Vagina (tissue), 2 donors: ENCODE results near the gene PARD6B. TPM values are rescaled to one million over a fixed set of nuclear protein-coding genes. Genes with fewer than 3 reads are reported as not detected.

Experiments
- DNase-seq, 2 donors: peaks; one replicate each; pipeline ENCODE4 v3.0.0-alpha.2; 2017; ENCODE audit errors: extremely low spot score in 2 of 2
- H3K27ac ChIP-seq: fragments of 200-600 bp; sonication (generic); one replicate; pipeline ENCODE4 v1.5.1; 2019
- H3K27me3 ChIP-seq: fragments of 200-600 bp; sonication (generic); one replicate; pipeline ENCODE4 v1.5.1; 2019
- H3K36me3 ChIP-seq, 2 donors: fragments of 200-600 bp; sonication (generic); one replicate each; pipeline ENCODE4 v1.5.1; 2017 to 2019
- H3K4me1 ChIP-seq: fragments of 200-600 bp; sonication (generic); one replicate; pipeline ENCODE4 v1.5.1; 2019
- H3K4me3 ChIP-seq, 2 donors: fragments of 200-600 bp; sonication (generic); 1 replicate in 1 of 2; 2 replicates in 1 of 2; pipeline ENCODE4 v1.5.1; 2016 to 2019
- H3K9me3 ChIP-seq: fragments of 200-600 bp; sonication (generic); one replicate; pipeline ENCODE4 v1.5.1; 2019
- POLR2A ChIP-seq, 2 donors: fragments of 450-650 bp; IDR thresholded peaks; one replicate each; pipeline ENCODE4 v1.6.1; 2017; ENCODE audit warnings: antibody characterized with exemption in 2 of 2, mild to moderate bottlenecking in 2 of 2, moderate library complexity in 2 of 2
- POLR2AphosphoS5 ChIP-seq, 2 donors: sonication (generic); formaldehyde crosslinking; IDR thresholded peaks; one replicate each; pipeline ENCODE4 v1.9.0; 2017; ENCODE audit warnings: antibody characterized with exemption in 2 of 2, mild to moderate bottlenecking in 2 of 2, low read depth in 1 of 2; ENCODE audit not compliant: insufficient read depth in 1 of 2
- intact Hi-C: fragments of 100-400 bp; cut with DNase I; formaldehyde crosslinking; loops from one replicate; pipeline ENCODE4 v1.15.1; 2023
- total RNA-seq: library from RNA; depleted of rRNA; stranded (reverse); fragments of >200 nt; gene quantifications from one replicate; pipeline ENCODE4 v1.2.3, GENCODE V29; 2016
- TF ChIP-seq, protein P1 (sequence below), 3 experiments: fragments of 450-650 bp in 2 of 3; fragments of 200-600 bp in 1 of 3; sonication (generic) in 1 of 3; IDR thresholded peaks; one replicate each; pipeline ENCODE4 v1.5.1; 2017 to 2019; ENCODE audit warnings: antibody characterized with exemption in 3 of 3, mild to moderate bottlenecking in 2 of 3, moderate library complexity in 2 of 3

Gene PARD6B
- total RNA-seq, 1 donor from 2014 or later: 4.7 TPM

DNA sequence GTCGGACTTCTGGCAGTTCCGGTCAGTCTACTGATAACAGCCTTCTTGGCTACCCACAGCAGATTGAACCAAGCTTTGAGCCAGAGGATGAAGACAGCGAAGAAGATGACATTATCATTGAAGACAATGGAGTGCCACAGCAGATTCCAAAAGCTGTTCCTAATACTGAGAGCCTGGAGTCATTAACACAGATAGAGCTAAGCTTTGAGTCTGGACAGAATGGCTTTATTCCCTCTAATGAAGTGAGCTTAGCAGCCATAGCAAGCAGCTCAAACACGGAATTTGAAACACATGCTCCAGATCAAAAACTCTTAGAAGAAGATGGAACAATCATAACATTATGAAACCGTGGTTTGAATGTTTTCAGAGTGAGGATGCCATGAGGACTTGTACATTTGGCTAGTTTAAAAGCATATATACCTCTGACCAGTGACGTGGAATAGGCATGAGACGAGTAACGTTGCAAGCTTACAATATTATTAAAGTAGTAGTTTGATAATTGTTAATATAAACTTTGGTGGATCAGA lies 18.8 kb downstream of the PARD6B start:
- H3K27ac ChIP-seq: no peak overlapping the region
- no peaks in the 10 kb centered on the region for H3K27me3 ChIP-seq
- H3K4me3 ChIP-seq: no peak overlapping the region
- H3K4me1 ChIP-seq: peaks cover 11% of the 10 kb centered on the region
- H3K9me3 ChIP-seq: no peaks in the 10 kb centered on the region
- TF ChIP-seq POLR2AphosphoS5 (IDR thresholded peaks at IDR 0.05; ENCODE audit: insufficient read depth in 1 of 2, low read depth in 1 of 2) (no peak), POLR2A (IDR thresholded peaks at IDR 0.05) (no peak)
- TF ChIP-seq, protein P1, sequence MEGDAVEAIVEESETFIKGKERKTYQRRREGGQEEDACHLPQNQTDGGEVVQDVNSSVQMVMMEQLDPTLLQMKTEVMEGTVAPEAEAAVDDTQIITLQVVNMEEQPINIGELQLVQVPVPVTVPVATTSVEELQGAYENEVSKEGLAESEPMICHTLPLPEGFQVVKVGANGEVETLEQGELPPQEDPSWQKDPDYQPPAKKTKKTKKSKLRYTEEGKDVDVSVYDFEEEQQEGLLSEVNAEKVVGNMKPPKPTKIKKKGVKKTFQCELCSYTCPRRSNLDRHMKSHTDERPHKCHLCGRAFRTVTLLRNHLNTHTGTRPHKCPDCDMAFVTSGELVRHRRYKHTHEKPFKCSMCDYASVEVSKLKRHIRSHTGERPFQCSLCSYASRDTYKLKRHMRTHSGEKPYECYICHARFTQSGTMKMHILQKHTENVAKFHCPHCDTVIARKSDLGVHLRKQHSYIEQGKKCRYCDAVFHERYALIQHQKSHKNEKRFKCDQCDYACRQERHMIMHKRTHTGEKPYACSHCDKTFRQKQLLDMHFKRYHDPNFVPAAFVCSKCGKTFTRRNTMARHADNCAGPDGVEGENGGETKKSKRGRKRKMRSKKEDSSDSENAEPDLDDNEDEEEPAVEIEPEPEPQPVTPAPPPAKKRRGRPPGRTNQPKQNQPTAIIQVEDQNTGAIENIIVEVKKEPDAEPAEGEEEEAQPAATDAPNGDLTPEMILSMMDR (IDR thresholded peaks at IDR 0.05): no peak
- DNase-seq: no peak
- H3K36me3 ChIP-seq: no peaks in the 10 kb centered on the region
- intact Hi-C loops: no loop called here

DNA sequence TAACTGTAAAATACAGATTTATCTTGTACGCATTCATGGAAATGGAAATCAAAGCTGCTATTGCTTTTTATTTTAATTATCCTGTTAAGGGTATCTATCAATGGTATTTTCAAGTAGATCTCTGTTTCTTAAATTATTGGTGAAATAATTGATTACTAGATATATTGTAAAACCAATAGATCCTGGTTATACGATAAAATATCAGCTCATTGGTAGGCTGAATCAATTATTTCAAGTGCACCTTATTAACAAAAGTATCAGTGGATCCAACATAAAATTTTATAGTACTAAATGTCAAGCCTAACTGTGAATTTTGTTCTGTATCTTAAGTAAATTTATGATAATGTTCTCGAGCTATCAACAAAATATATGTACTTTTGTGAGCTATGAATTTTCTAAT lies 21.8 kb downstream of the PARD6B start:
- TF ChIP-seq, protein P1 (IDR thresholded peaks at IDR 0.05): no peak
- TF ChIP-seq POLR2A (IDR thresholded peaks at IDR 0.05) (no peak), POLR2AphosphoS5 (IDR thresholded peaks at IDR 0.05; ENCODE audit: insufficient read depth in 1 of 2, low read depth in 1 of 2) (no peak)
- H3K27ac ChIP-seq: no peak overlapping the region
- H3K4me3 ChIP-seq: no peak overlapping the region
- H3K9me3 ChIP-seq: no peaks in the 10 kb centered on the region
- no peak for DNase-seq
- no peaks in the 10 kb centered on the region for H3K4me1 ChIP-seq
- intact Hi-C loops: no loop called here
- no peaks in the 10 kb centered on the region for H3K27me3 ChIP-seq
- no peaks in the 10 kb centered on the region for H3K36me3 ChIP-seq

DNA sequence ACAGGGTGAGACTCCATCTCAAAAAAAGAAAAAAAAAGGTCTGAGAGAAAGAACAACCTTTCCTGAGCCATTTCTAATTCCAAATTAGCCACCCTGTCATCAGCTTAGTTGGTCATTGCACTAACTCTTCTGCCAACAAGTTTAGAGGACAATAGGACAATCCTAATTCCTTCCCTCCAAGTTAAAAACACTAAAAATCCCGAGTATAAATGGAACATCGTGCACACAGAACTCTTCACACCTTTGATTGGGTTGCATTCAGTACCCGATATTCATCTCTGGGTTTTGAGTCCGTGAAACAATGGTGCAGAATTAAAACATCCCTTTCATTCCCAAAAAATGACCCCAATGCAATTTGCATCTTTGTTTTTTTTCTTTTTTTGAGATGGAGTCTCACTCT lies 23.0 kb downstream of the PARD6B start:
- intact Hi-C loops: no loop called here
- TF ChIP-seq POLR2AphosphoS5 (IDR thresholded peaks at IDR 0.05; ENCODE audit: insufficient read depth in 1 of 2, low read depth in 1 of 2) (no peak), POLR2A (IDR thresholded peaks at IDR 0.05) (no peak)
- TF ChIP-seq, protein P1 (IDR thresholded peaks at IDR 0.05): no peak

DNA sequence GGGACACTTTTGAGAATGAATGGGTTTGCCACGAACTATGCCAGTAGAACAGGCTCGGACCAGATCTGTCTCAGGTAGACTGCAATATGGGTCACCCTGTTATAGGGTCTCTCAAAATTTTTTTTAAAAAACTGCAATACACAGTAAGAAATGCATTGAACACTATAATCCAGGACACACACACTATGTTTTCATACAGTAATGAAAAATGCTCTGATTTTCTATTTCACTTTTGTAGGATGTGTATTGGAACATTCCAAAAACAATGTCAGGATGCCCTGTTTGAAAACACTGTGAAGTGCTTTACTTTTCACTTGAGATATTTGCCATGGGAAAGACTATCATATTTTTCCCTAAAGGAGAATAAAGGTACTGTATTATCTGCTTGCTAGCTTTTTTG lies 25.1 kb downstream of the PARD6B start:
- intact Hi-C loops: no loop called here
- Histone ChIP-seq H3K27ac (no peak overlapping the region), H3K4me3 (no peak overlapping the region), H3K4me1 (no peaks in the 10 kb centered on the region), H3K27me3 (no peaks in the 10 kb centered on the region), H3K36me3 (no peaks in the 10 kb centered on the region), H3K9me3 (no peaks in the 10 kb centered on the region)
- DNase-seq: no peak
- TF ChIP-seq, protein P1 (IDR thresholded peaks at IDR 0.05): no peak
- TF ChIP-seq POLR2AphosphoS5 (IDR thresholded peaks at IDR 0.05; ENCODE audit: insufficient read depth in 1 of 2, low read depth in 1 of 2): no peak
- TF ChIP-seq POLR2A (IDR thresholded peaks at IDR 0.05): no peak

More for the DNA sequence above, 23.0 kb downstream of the PARD6B start:
- H3K4me1 ChIP-seq: no peaks in the 10 kb centered on the region
- no peak overlapping the region for H3K27ac ChIP-seq
- H3K4me3 ChIP-seq: no peak overlapping the region
- DNase-seq: no peak
- H3K36me3 ChIP-seq: no peaks in the 10 kb centered on the region
- no peaks in the 10 kb centered on the region for H3K9me3 ChIP-seq
- H3K27me3 ChIP-seq: no peaks in the 10 kb centered on the region

DNA sequence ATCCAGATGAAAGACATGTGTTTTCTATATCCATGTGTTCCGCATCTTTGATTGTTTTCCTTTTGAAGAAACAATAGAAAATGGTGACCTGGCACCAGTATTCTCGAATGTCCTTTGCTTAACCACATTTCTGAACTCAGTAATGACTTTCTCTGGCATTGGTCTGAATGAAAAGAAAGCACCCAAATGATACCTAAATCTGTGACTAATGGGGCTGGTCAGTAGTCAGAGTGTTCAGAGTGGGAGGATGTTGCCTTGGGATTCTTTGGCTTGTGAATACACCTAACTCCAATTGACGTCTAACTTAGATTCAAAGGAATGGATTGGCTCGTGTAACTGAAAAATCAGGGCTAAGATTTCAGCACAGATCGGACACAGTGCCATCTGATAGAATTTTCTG lies 27.1 kb downstream of the PARD6B start:
- Histone ChIP-seq H3K36me3 (no peaks in the 10 kb centered on the region), H3K4me1 (peaks cover 18% of the 10 kb centered on the region), H3K4me3 (no peak overlapping the region), H3K27ac (no peak overlapping the region), H3K9me3 (no peaks in the 10 kb centered on the region), H3K27me3 (no peaks in the 10 kb centered on the region)
- DNase-seq: peak in 1 of 2 donors; percentile 13
- intact Hi-C loops: no loop called here
- TF ChIP-seq, protein P1 (IDR thresholded peaks at IDR 0.05): no peak
- TF ChIP-seq POLR2A (IDR thresholded peaks at IDR 0.05): no peak
- no peak for TF ChIP-seq POLR2AphosphoS5 (IDR thresholded peaks at IDR 0.05; ENCODE audit: insufficient read depth in 1 of 2, low read depth in 1 of 2)
